HG03571 (cell line): Measurements from ENCODE around the gene TNIK.
A peak's percentile ranks its signal among the peaks of the same experiment; 100 is the strongest.

Experiments
- ATAC-seq: cut with Tn5 transposase; IDR thresholded peaks from one replicate; pipeline ENCODE4 v1.9.1; 2021; ENCODE audit not compliant: unreplicated experiment

Gene TNIK

GRCh38 chr3:171058873-171059603 lies 401.2 kb downstream of the TNIK start:
- no peak for ATAC-seq

GRCh38 chr3:171058058-171058457 lies 402.1 kb downstream of the TNIK start:
- ATAC-seq, result no peak

- ATAC-seq, result no peak
Measured at GRCh38 chr3:171057072-171057471, 403.1 kb downstream of the TNIK start.

GRCh38 chr3:171056528-171056927 lies 403.7 kb downstream of the TNIK start:
- no peak for ATAC-seq

- no peak for ATAC-seq
Measured at GRCh38 chr3:171055336-171056178, 404.6 kb downstream of the TNIK start.

GRCh38 chr3:171054921-171055320 lies 405.3 kb downstream of the TNIK start:
- no peak for ATAC-seq

GRCh38 chr3:171054231-171054630 lies 406.0 kb downstream of the TNIK start:
- ATAC-seq, result no peak

- peak; percentile 85 for ATAC-seq
Measured at GRCh38 chr3:171049861-171050444, 410.3 kb downstream of the TNIK start.

GRCh38 chr3:171046760-171047159 lies 413.4 kb downstream of the TNIK start:
- no peak for ATAC-seq

- ATAC-seq, result no peak
Measured at GRCh38 chr3:171044835-171045793, 415.1 kb downstream of the TNIK start.

GRCh38 chr3:171044384-171044783 lies 415.8 kb downstream of the TNIK start:
- ATAC-seq, result no peak

- ATAC-seq, result no peak
Measured at GRCh38 chr3:171039674-171040073, 420.5 kb downstream of the TNIK start.

GRCh38 chr3:171038342-171038741 lies 421.9 kb downstream of the TNIK start:
- ATAC-seq, result no peak

GRCh38 chr3:171028779-171029232 lies 431.4 kb downstream of the TNIK start:
- ATAC-seq, result no peak

GRCh38 chr3:171028025-171028778 lies 432.0 kb downstream of the TNIK start:
- no peak for ATAC-seq

GRCh38 chr3:171026597-171027293 lies 433.5 kb downstream of the TNIK start, which contains the start of gene SLC2A2:
TSS of gene SLC2A2 (minus strand) at chr3:171026720. CDS start at chr3:171026670, 50 bp downstream.
- ATAC-seq, result no peak

- no peak for ATAC-seq
Measured at GRCh38 chr3:171023566-171023965, 436.6 kb downstream of the TNIK start.

GRCh38 chr3:171021377-171021776 lies 438.8 kb downstream of the TNIK start:
- no peak for ATAC-seq
